ENCODE results near the gene FAF1.

FAF1 gene

GRCh38 chr1:50985094-50985493, 25.0 kb upstream of the FAF1 start:
- TF ChIP-seq EP300 (IDR thresholded peaks at IDR 0.05; ENCODE audit: borderline replicate concordance) = no peak
- no peak for TF ChIP-seq EGR1 (IDR thresholded peaks at IDR 0.05)
- TF ChIP-seq CEBPB (IDR thresholded peaks at IDR 0.05) = no peak
- no peak for TF ChIP-seq ZBTB7A (IDR thresholded peaks at IDR 0.05; ENCODE audit: low read depth)
- no peak for TF ChIP-seq USF1 (IDR thresholded peaks at IDR 0.05)
- no peak for TF ChIP-seq YY1 (IDR thresholded peaks at IDR 0.05; ENCODE audit: low read depth)
- no peak for TF ChIP-seq FOXM1 (IDR thresholded peaks at IDR 0.05; ENCODE audit: borderline replicate concordance, low read depth)

GRCh38 chr1:50983219-50983802, 23.2 kb upstream of the FAF1 start:
- no peak for TF ChIP-seq CREB1 (IDR thresholded peaks at IDR 0.05; ENCODE audit: low read depth)
- no peak for TF ChIP-seq EP300 (IDR thresholded peaks at IDR 0.05; ENCODE audit: borderline replicate concordance)
- TF ChIP-seq MAX (IDR thresholded peaks at IDR 0.05) = no peak
- no peak for TF ChIP-seq TAF1 (IDR thresholded peaks at IDR 0.05; ENCODE audit: low read depth)
- no peak for TF ChIP-seq NFIC (IDR thresholded peaks at IDR 0.05)
- TF ChIP-seq USF1 (IDR thresholded peaks at IDR 0.05) = no peak
- no peak for TF ChIP-seq TCF12 (IDR thresholded peaks at IDR 0.05; ENCODE audit: low read depth)
- TF ChIP-seq RAD21 (IDR thresholded peaks at IDR 0.05; ENCODE audit: low read depth) = no peak
- no peak for TF ChIP-seq REST (IDR thresholded peaks at IDR 0.05; ENCODE audit: low read depth)
- no peak for TF ChIP-seq TEAD4 (IDR thresholded peaks at IDR 0.05)
- TF ChIP-seq ZBTB7A (IDR thresholded peaks at IDR 0.05; ENCODE audit: low read depth) = no peak

- TF ChIP-seq NFIC (IDR thresholded peaks at IDR 0.05) = no peak
- no peak for TF ChIP-seq YY1 (IDR thresholded peaks at IDR 0.05; ENCODE audit: low read depth)
- TF ChIP-seq FOXM1 (IDR thresholded peaks at IDR 0.05; ENCODE audit: borderline replicate concordance, low read depth) = no peak
- no peak for TF ChIP-seq TEAD4 (IDR thresholded peaks at IDR 0.05)
- no peak for TF ChIP-seq USF1 (IDR thresholded peaks at IDR 0.05)
- no peak for TF ChIP-seq EGR1 (IDR thresholded peaks at IDR 0.05)
- TF ChIP-seq TAF1 (IDR thresholded peaks at IDR 0.05; ENCODE audit: low read depth) = no peak
- TF ChIP-seq EP300 (IDR thresholded peaks at IDR 0.05; ENCODE audit: borderline replicate concordance) = no peak
- no peak for TF ChIP-seq TCF12 (IDR thresholded peaks at IDR 0.05; ENCODE audit: low read depth)
- no peak for TF ChIP-seq REST (IDR thresholded peaks at IDR 0.05; ENCODE audit: low read depth)
- TF ChIP-seq RAD21 (IDR thresholded peaks at IDR 0.05; ENCODE audit: low read depth) = no peak
- TF ChIP-seq CREB1 (IDR thresholded peaks at IDR 0.05; ENCODE audit: low read depth) = no peak
- TF ChIP-seq CEBPB (IDR thresholded peaks at IDR 0.05) = no peak
These were observed 22.5 kb upstream of the FAF1 start for GRCh38 chr1:50982611-50983010.

GRCh38 chr1:50981741-50982140, 21.7 kb upstream of the FAF1 start:
- TF ChIP-seq USF1 (IDR thresholded peaks at IDR 0.05) (no peak), RAD21 (IDR thresholded peaks at IDR 0.05; ENCODE audit: low read depth) (no peak), FOXM1 (IDR thresholded peaks at IDR 0.05; ENCODE audit: borderline replicate concordance, low read depth) (no peak), TAF1 (IDR thresholded peaks at IDR 0.05; ENCODE audit: low read depth) (no peak), ZBTB7A (IDR thresholded peaks at IDR 0.05; ENCODE audit: low read depth) (no peak), REST (IDR thresholded peaks at IDR 0.05; ENCODE audit: low read depth) (no peak), EGR1 (IDR thresholded peaks at IDR 0.05) (no peak), CREB1 (IDR thresholded peaks at IDR 0.05; ENCODE audit: low read depth) (no peak), YY1 (IDR thresholded peaks at IDR 0.05; ENCODE audit: low read depth) (no peak), NFIC (IDR thresholded peaks at IDR 0.05) (no peak), TEAD4 (IDR thresholded peaks at IDR 0.05) (no peak), MAX (IDR thresholded peaks at IDR 0.05) (no peak)
